ENCODE data around the gene ALCAM.
"Not testable (repeated sequence)": the region's sequence is repeated elsewhere in the genome, so short reads cannot be mapped to it uniquely, and the experiment has no call there.

Gene ALCAM

DNA sequence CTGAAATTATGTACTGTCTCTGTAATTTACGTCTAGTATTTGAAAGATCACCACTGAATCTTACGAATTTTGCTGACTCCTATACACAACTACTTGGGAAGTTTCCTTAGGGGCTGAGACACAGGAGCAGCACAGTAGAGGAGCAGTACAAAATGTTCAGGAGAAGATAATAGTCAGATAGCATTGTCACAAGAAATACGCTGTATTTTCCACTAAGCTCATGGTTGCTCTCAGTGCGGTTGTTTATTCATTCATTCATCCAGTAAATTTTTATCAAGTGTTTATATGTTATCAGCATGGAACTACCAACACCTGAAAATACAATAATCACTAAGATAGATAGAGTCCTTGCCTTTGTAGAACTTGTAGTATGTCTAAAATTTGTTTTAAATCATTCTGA, 34.5 kb downstream of the ALCAM start:
- ATAC-seq = no peak
- TF ChIP-seq ZNF70 (CRISPR knock-in tag; IDR thresholded peaks at IDR 0.05) = no peak

- TF ChIP-seq ISL1 (CRISPR knock-in tag; IDR thresholded peaks at IDR 0.05) (no peak), ZNF565 (CRISPR knock-in tag; conservative IDR thresholded peaks at IDR 0.05; ENCODE audit: low read depth) (no peak), ARNTL (CRISPR knock-in tag; IDR thresholded peaks at IDR 0.05; ENCODE audit: borderline replicate concordance, low read depth) (no peak), ZNF8 (CRISPR knock-in tag; IDR thresholded peaks at IDR 0.05) (no peak)
- TF ChIP-seq, protein P1, sequence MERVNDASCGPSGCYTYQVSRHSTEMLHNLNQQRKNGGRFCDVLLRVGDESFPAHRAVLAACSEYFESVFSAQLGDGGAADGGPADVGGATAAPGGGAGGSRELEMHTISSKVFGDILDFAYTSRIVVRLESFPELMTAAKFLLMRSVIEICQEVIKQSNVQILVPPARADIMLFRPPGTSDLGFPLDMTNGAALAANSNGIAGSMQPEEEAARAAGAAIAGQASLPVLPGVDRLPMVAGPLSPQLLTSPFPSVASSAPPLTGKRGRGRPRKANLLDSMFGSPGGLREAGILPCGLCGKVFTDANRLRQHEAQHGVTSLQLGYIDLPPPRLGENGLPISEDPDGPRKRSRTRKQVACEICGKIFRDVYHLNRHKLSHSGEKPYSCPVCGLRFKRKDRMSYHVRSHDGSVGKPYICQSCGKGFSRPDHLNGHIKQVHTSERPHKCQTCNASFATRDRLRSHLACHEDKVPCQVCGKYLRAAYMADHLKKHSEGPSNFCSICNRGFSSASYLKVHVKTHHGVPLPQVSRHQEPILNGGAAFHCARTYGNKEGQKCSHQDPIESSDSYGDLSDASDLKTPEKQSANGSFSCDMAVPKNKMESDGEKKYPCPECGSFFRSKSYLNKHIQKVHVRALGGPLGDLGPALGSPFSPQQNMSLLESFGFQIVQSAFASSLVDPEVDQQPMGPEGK (CRISPR knock-in tag; IDR thresholded peaks at IDR 0.05; ENCODE audit: borderline replicate concordance) = no peak
- TF ChIP-seq, protein P2, sequence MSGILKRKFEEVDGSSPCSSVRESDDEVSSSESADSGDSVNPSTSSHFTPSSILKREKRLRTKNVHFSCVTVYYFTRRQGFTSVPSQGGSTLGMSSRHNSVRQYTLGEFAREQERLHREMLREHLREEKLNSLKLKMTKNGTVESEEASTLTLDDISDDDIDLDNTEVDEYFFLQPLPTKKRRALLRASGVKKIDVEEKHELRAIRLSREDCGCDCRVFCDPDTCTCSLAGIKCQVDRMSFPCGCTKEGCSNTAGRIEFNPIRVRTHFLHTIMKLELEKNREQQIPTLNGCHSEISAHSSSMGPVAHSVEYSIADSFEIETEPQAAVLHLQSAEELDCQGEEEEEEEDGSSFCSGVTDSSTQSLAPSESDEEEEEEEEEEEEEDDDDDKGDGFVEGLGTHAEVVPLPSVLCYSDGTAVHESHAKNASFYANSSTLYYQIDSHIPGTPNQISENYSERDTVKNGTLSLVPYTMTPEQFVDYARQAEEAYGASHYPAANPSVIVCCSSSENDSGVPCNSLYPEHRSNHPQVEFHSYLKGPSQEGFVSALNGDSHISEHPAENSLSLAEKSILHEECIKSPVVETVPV (CRISPR knock-in tag; IDR thresholded peaks at IDR 0.05) = no peak
- TF ChIP-seq, protein P3, sequence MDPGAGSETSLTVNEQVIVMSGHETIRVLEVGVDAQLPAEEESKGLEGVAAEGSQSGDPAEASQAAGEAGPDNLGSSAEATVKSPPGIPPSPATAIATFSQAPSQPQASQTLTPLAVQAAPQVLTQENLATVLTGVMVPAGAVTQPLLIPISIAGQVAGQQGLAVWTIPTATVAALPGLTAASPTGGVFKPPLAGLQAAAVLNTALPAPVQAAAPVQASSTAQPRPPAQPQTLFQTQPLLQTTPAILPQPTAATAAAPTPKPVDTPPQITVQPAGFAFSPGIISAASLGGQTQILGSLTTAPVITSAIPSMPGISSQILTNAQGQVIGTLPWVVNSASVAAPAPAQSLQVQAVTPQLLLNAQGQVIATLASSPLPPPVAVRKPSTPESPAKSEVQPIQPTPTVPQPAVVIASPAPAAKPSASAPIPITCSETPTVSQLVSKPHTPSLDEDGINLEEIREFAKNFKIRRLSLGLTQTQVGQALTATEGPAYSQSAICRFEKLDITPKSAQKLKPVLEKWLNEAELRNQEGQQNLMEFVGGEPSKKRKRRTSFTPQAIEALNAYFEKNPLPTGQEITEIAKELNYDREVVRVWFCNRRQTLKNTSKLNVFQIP (CRISPR knock-in tag; IDR thresholded peaks at IDR 0.05; ENCODE audit: borderline replicate concordance, low read depth) = no peak
- ATAC-seq = no peak
Measured at GRCh38 chr3:105401691-105402149, 35.0 kb downstream of the ALCAM start.

GRCh38 chr3:105402287-105402801, 35.6 kb downstream of the ALCAM start:
- no peak for ATAC-seq
- TF ChIP-seq ARNTL (CRISPR knock-in tag; IDR thresholded peaks at IDR 0.05; ENCODE audit: borderline replicate concordance, low read depth) (no peak), BACH2 (CRISPR knock-in tag; IDR thresholded peaks at IDR 0.05; ENCODE audit: borderline replicate concordance) (no peak), ZNF565 (CRISPR knock-in tag; conservative IDR thresholded peaks at IDR 0.05; ENCODE audit: low read depth) (no peak), TCF4 (CRISPR knock-in tag; IDR thresholded peaks at IDR 0.05; ENCODE audit: borderline replicate concordance) (no peak), RARB (CRISPR knock-in tag; IDR thresholded peaks at IDR 0.05) (no peak), GLIS3 (CRISPR knock-in tag; IDR thresholded peaks at IDR 0.05) (no peak), ZFP30 (CRISPR knock-in tag; IDR thresholded peaks at IDR 0.05) (no peak), TOX (CRISPR knock-in tag; IDR thresholded peaks at IDR 0.05; ENCODE audit: borderline replicate concordance) (no peak), ZNF8 (CRISPR knock-in tag; IDR thresholded peaks at IDR 0.05) (no peak), SNAI2 (CRISPR knock-in tag; IDR thresholded peaks at IDR 0.05) (no peak), CSDC2 (CRISPR knock-in tag; IDR thresholded peaks at IDR 0.05) (no peak), ZNF70 (CRISPR knock-in tag; IDR thresholded peaks at IDR 0.05) (no peak), PPARA (CRISPR knock-in tag; IDR thresholded peaks at IDR 0.05; ENCODE audit: borderline replicate concordance) (no peak)
- TF ChIP-seq, protein P4, sequence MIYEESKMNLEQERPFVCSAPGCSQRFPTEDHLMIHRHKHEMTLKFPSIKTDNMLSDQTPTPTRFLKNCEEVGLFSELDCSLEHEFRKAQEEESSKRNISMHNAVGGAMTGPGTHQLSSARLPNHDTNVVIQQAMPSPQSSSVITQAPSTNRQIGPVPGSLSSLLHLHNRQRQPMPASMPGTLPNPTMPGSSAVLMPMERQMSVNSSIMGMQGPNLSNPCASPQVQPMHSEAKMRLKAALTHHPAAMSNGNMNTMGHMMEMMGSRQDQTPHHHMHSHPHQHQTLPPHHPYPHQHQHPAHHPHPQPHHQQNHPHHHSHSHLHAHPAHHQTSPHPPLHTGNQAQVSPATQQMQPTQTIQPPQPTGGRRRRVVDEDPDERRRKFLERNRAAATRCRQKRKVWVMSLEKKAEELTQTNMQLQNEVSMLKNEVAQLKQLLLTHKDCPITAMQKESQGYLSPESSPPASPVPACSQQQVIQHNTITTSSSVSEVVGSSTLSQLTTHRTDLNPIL (CRISPR knock-in tag; IDR thresholded peaks at IDR 0.05; ENCODE audit: low read depth) = no peak
- TF ChIP-seq, protein P2 (CRISPR knock-in tag; IDR thresholded peaks at IDR 0.05) = no peak

DNA sequence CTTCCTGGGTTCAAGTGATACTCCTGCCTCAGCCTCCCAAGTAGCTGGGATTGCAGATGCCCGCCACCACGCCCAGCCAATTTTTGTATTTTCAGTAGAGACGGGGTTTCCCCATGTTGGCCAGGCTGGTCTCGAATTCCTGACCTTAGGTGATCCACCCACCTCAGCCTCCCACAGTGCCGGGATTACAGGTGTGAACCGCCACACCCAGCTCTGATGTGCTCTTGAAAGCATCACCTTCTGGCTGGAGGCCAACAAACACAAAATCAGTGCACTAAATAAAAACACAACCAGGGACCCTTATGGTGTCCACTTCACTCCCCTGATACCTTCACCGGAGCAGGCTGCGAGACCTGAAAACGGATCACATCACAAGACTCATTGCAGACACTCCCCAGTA, 36.3 kb downstream of the ALCAM start:
- ATAC-seq = not testable (repeated sequence)

GRCh38 chr3:105406268-105406667, 39.6 kb downstream of the ALCAM start:
- TF ChIP-seq, protein P5, sequence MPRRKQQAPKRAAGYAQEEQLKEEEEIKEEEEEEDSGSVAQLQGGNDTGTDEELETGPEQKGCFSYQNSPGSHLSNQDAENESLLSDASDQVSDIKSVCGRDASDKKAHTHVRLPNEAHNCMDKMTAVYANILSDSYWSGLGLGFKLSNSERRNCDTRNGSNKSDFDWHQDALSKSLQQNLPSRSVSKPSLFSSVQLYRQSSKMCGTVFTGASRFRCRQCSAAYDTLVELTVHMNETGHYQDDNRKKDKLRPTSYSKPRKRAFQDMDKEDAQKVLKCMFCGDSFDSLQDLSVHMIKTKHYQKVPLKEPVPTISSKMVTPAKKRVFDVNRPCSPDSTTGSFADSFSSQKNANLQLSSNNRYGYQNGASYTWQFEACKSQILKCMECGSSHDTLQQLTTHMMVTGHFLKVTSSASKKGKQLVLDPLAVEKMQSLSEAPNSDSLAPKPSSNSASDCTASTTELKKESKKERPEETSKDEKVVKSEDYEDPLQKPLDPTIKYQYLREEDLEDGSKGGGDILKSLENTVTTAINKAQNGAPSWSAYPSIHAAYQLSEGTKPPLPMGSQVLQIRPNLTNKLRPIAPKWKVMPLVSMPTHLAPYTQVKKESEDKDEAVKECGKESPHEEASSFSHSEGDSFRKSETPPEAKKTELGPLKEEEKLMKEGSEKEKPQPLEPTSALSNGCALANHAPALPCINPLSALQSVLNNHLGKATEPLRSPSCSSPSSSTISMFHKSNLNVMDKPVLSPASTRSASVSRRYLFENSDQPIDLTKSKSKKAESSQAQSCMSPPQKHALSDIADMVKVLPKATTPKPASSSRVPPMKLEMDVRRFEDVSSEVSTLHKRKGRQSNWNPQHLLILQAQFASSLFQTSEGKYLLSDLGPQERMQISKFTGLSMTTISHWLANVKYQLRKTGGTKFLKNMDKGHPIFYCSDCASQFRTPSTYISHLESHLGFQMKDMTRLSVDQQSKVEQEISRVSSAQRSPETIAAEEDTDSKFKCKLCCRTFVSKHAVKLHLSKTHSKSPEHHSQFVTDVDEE (CRISPR knock-in tag; IDR thresholded peaks at IDR 0.05) = no peak
- TF ChIP-seq OSR1 (CRISPR knock-in tag; IDR thresholded peaks at IDR 0.05) (no peak), PPARA (CRISPR knock-in tag; IDR thresholded peaks at IDR 0.05; ENCODE audit: borderline replicate concordance) (no peak)
- TF ChIP-seq, protein P4 (CRISPR knock-in tag; IDR thresholded peaks at IDR 0.05; ENCODE audit: low read depth) = no peak
- no peak for ATAC-seq

All from SK-N-SH treated with all-trans-retinoic acid at 6 μM for 48 hours (cell line).